Fibroblast of pulmonary artery (primary cell): ENCODE measurements around the gene BCAR3.

ENCODE experiments used
- DNase-seq: peaks from one replicate; pipeline ENCODE4 v3.0.0-alpha.2; 2010; ENCODE audit warnings: low read depth
- H3K4me3 ChIP-seq: replicated peaks from 2 replicates; pipeline ENCODE4 v1.5.1; 2011; ENCODE audit warnings: low read depth, mild to moderate bottlenecking, control low read depth, low read length, moderate library complexity
- TF ChIP-seq, protein P1 (sequence below): IDR thresholded peaks from 2 replicates; pipeline ENCODE4 v1.5.1; 2011; ENCODE audit warnings: mild to moderate bottlenecking, control low read depth, low read length, inconsistent platforms; ENCODE audit errors: missing control alignments

BCAR3 gene

DNA sequence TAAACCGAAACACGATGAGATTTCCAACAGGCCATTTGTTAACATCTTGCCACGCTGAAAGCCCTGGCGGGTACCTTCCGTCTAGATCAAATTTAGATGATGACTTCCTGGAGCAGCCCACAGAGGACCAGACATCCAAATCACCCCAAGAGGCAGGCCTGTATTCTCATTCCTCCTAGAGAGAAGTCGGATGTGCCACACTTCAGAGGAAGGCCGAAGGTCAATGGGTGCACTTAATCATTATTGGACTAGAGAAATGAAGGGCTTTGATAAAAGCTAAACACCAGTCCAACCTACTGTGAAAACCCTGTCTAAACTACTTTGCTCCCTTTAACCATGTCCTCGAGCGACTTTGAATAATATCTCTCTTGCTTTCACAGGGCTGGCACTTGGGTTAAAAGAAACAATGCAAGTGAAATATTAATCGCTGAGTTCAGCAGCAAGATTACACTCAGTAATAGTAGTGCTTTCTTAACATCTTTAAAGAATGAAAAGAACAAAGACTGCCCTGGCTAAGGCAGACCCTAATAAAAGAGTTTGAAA lies 76.5 kb downstream of the BCAR3 start:
- DNase-seq: no peak
- no peak overlapping the region for H3K4me3 ChIP-seq

GRCh38 chr1:93604411-93604810 lies 77.2 kb downstream of the BCAR3 start:
- TF ChIP-seq, protein P1, sequence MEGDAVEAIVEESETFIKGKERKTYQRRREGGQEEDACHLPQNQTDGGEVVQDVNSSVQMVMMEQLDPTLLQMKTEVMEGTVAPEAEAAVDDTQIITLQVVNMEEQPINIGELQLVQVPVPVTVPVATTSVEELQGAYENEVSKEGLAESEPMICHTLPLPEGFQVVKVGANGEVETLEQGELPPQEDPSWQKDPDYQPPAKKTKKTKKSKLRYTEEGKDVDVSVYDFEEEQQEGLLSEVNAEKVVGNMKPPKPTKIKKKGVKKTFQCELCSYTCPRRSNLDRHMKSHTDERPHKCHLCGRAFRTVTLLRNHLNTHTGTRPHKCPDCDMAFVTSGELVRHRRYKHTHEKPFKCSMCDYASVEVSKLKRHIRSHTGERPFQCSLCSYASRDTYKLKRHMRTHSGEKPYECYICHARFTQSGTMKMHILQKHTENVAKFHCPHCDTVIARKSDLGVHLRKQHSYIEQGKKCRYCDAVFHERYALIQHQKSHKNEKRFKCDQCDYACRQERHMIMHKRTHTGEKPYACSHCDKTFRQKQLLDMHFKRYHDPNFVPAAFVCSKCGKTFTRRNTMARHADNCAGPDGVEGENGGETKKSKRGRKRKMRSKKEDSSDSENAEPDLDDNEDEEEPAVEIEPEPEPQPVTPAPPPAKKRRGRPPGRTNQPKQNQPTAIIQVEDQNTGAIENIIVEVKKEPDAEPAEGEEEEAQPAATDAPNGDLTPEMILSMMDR: no peak
- H3K4me3 ChIP-seq: no peak overlapping the region

More for the DNA sequence above, 76.5 kb downstream of the BCAR3 start:
- TF ChIP-seq, protein P1: no peak

GRCh38 chr1:93603601-93604000 lies 78.0 kb downstream of the BCAR3 start:
- DNase-seq: no peak
- no peak overlapping the region for H3K4me3 ChIP-seq
- TF ChIP-seq, protein P1: no peak

More at GRCh38 chr1:93604411-93604810, 77.2 kb downstream of the BCAR3 start:
- no peak for DNase-seq

DNA sequence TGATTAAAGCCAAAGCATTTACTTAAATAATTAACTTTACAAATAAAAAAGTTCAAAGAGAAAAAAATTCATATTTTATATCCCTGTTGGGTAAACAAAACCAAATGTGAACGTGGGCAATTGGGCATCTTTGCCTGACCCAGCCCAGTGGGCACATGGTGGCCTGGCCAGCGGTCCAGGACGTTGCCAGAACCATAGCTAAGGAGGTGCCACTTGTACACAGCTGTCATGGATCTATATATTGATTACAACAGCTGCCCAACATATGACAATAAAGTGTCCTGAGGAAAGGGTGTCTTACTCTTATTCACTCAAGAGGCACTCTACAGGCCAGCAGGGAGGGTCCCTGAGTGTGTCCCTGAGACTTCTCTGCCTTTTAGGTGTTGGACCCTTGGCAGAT lies 78.5 kb downstream of the BCAR3 start:
- H3K4me3 ChIP-seq: no peak overlapping the region
- TF ChIP-seq, protein P1: no peak
- DNase-seq: no peak

DNA sequence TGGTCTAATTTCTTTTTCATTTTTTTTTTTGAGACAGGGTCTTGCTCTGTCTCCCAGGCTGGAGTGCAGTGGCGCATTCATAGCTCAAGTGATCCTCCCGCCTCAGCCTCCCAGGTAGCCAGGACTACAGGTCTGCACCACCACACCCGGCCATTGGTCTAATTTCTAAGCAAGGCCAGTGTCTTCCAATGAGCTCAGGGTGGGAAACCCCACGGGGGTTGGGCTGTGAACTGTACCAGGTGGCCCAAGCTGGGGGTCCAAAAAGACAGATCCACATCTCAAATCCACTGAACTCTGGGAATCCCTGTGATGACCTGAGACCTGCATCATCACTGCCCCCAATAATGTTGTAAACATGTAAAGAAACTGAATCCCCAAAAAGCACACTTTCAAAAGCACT lies 79.5 kb downstream of the BCAR3 start:
- DNase-seq: no peak
- TF ChIP-seq, protein P1: no peak
- H3K4me3 ChIP-seq: no peak overlapping the region

- no peak overlapping the region for H3K4me3 ChIP-seq
- TF ChIP-seq, protein P1: no peak
- no peak for DNase-seq
Observed at GRCh38 chr1:93601686-93602085, 80.0 kb downstream of the BCAR3 start.

GRCh38 chr1:93600663-93601062 lies 81.0 kb downstream of the BCAR3 start:
- TF ChIP-seq, protein P1: no peak
- no peak overlapping the region for H3K4me3 ChIP-seq
- no peak for DNase-seq
